H9 (cell line): Measurements from ENCODE around the gene GRB14. TPM values are rescaled to one million over a fixed set of nuclear protein-coding genes. Genes with fewer than 3 reads are reported as not detected.

ENCODE experiments used
- DNase-seq: peaks from one replicate; pipeline ENCODE4 v3.0.0-alpha.2; 2017
- H2AFZ ChIP-seq: one replicate; pipeline ENCODE4 v1.6.1; 2013; ENCODE audit warnings: mild to moderate bottlenecking, low read length, control low read depth, moderate library complexity
- H2AK5ac ChIP-seq: 2 replicates; pipeline ENCODE4 v1.6.1; 2013; ENCODE audit warnings: low read length, control low read depth, mixed read lengths; ENCODE audit not compliant: insufficient read length
- H2BK120ac ChIP-seq: one replicate; pipeline ENCODE4 v1.6.1; 2013; ENCODE audit warnings: low read depth, mild to moderate bottlenecking, low read length, control low read depth, inconsistent platforms; ENCODE audit not compliant: poor library complexity, severe bottlenecking
- H2BK12ac ChIP-seq: 2 replicates; pipeline ENCODE4 v1.6.1; 2013; ENCODE audit warnings: low read length, control low read depth, mixed read lengths, low read depth; ENCODE audit not compliant: insufficient read length
- H2BK15ac ChIP-seq: 2 replicates; pipeline ENCODE4 v1.6.1; 2013; ENCODE audit warnings: low read depth, low read length, control low read depth
- H2BK20ac ChIP-seq: one replicate; pipeline ENCODE4 v1.6.1; 2013; ENCODE audit warnings: low read depth, mild to moderate bottlenecking, low read length, control low read depth, inconsistent platforms; ENCODE audit not compliant: poor library complexity, severe bottlenecking
- H2BK5ac ChIP-seq: 2 replicates; pipeline ENCODE4 v1.6.1; 2013; ENCODE audit warnings: low read length, control low read depth, mixed read lengths; ENCODE audit not compliant: insufficient read length
- H3K14ac ChIP-seq: 2 replicates; pipeline ENCODE4 v1.6.1; 2013; ENCODE audit warnings: low read length, control low read depth; ENCODE audit not compliant: insufficient read depth
- H3K18ac ChIP-seq: 2 replicates; pipeline ENCODE4 v1.6.1; 2013; ENCODE audit warnings: low read depth, mild to moderate bottlenecking, mixed read lengths, low read length, control low read depth; ENCODE audit not compliant: insufficient read length
- H3K23ac ChIP-seq: 2 replicates; pipeline ENCODE4 v1.6.1; 2013; ENCODE audit warnings: low read length, control low read depth, mixed read lengths, low read depth; ENCODE audit not compliant: insufficient read length
- H3K23me2 ChIP-seq: 2 replicates; pipeline ENCODE4 v1.6.1; 2013; ENCODE audit warnings: low read depth, mild to moderate bottlenecking, mixed read lengths, low read length, control low read depth; ENCODE audit not compliant: insufficient read length, poor library complexity, severe bottlenecking
- H3K27ac ChIP-seq: 2 replicates; pipeline ENCODE4 v1.5.1; 2013; ENCODE audit warnings: low read length, control low read depth, mixed read lengths, low read depth; ENCODE audit not compliant: insufficient read length
- H3K27me3 ChIP-seq: 2 replicates; pipeline ENCODE4 v1.6.1; 2013; ENCODE audit warnings: low read length, control low read depth, inconsistent platforms; ENCODE audit not compliant: insufficient read depth
- H3K4ac ChIP-seq: 2 replicates; pipeline ENCODE4 v1.6.1; 2013; ENCODE audit warnings: low read depth, mild to moderate bottlenecking, control low read depth, inconsistent platforms, low read length, moderate library complexity
- H3K4me1 ChIP-seq: 2 replicates; pipeline ENCODE4 v1.6.1; 2013; ENCODE audit warnings: low read length, control low read depth, inconsistent platforms; ENCODE audit not compliant: insufficient read depth
- H3K4me2 ChIP-seq: 2 replicates; pipeline ENCODE4 v1.6.1; 2013; ENCODE audit warnings: low read length, control low read depth, mixed read lengths; ENCODE audit not compliant: insufficient read length, insufficient read depth
- H3K56ac ChIP-seq: 2 replicates; pipeline ENCODE4 v1.6.1; 2013; ENCODE audit warnings: low read depth, mild to moderate bottlenecking, mixed read lengths, low read length, control low read depth; ENCODE audit not compliant: insufficient read length
- H3K79me1 ChIP-seq: 2 replicates; pipeline ENCODE4 v1.6.1; 2013; ENCODE audit warnings: low read depth, mild to moderate bottlenecking, moderate library complexity, low read length, control low read depth, inconsistent platforms; ENCODE audit not compliant: insufficient read depth, poor library complexity, severe bottlenecking
- H3K79me2 ChIP-seq: 2 replicates; pipeline ENCODE4 v1.6.1; 2013; ENCODE audit warnings: low read length, control low read depth, inconsistent platforms; ENCODE audit not compliant: insufficient read depth
- H3K9ac ChIP-seq: 2 replicates; pipeline ENCODE4 v1.6.1; 2013; ENCODE audit warnings: low read length, control low read depth, mixed read lengths; ENCODE audit not compliant: insufficient read length; ENCODE audit errors: extremely low read depth
- H3K9me3 ChIP-seq: one replicate; pipeline ENCODE4 v1.6.1; 2013; ENCODE audit warnings: low read depth, low read length, inconsistent platforms; ENCODE audit not compliant: control insufficient read depth
- H3T11ph ChIP-seq: one replicate; pipeline ENCODE4 v1.6.1; 2013; ENCODE audit warnings: mild to moderate bottlenecking, low read length, control low read depth, inconsistent platforms
- H4K20me1 ChIP-seq: one replicate; pipeline ENCODE4 v1.6.1; 2013; ENCODE audit not compliant: control insufficient read depth, insufficient read length, insufficient read depth
- H4K5ac ChIP-seq: 2 replicates; pipeline ENCODE4 v1.6.1; 2013; ENCODE audit warnings: low read depth, mild to moderate bottlenecking, mixed read lengths, low read length, control low read depth; ENCODE audit not compliant: insufficient read length
- H4K8ac ChIP-seq: replicated peaks from 2 replicates; pipeline ENCODE4 v1.6.1; 2013; ENCODE audit warnings: low read length, control low read depth, mixed read lengths, low read depth; ENCODE audit not compliant: insufficient read length
- H4K91ac ChIP-seq: 2 replicates; pipeline ENCODE4 v1.6.1; 2013; ENCODE audit warnings: low read depth, mild to moderate bottlenecking, moderate library complexity, mixed read lengths, low read length, control low read depth; ENCODE audit not compliant: insufficient read length
- H3K27ac Mint-ChIP-seq, 3 experiments: 2 replicates in 2 of 3; 3 replicates in 1 of 3; pipeline ENCODE4 v1.8.0; 2020 to 2021; ENCODE audit warnings: mixed read lengths in 3 of 3, mild to moderate bottlenecking in 1 of 3, moderate library complexity in 1 of 3
- H3K27me3 Mint-ChIP-seq: 2 replicates; pipeline ENCODE4 v1.8.0; 2021; ENCODE audit warnings: low read depth, mild to moderate bottlenecking, moderate library complexity, mixed read lengths
- H3K36me3 Mint-ChIP-seq, 3 experiments: 2 replicates in 2 of 3; 3 replicates in 1 of 3; pipeline ENCODE4 v1.8.0; 2020 to 2021; ENCODE audit warnings: low read depth in 3 of 3, mixed read lengths in 3 of 3; ENCODE audit not compliant: insufficient read depth in 1 of 3
- H3K4me1 Mint-ChIP-seq, 2 experiments: 2 replicates each; pipeline ENCODE4 v1.8.0; 2020; ENCODE audit warnings: mixed read lengths in 2 of 2
- H3K4me3 Mint-ChIP-seq, 2 experiments: 2 replicates in 1 of 2; 3 replicates in 1 of 2; pipeline ENCODE4 v1.8.0; 2020 to 2021; ENCODE audit warnings: mild to moderate bottlenecking in 2 of 2, mixed read lengths in 2 of 2, moderate library complexity in 1 of 2
- H3K9me3 Mint-ChIP-seq, 2 experiments: 2 replicates in 1 of 2; 3 replicates in 1 of 2; pipeline ENCODE4 v1.8.0; 2020; ENCODE audit warnings: mild to moderate bottlenecking in 2 of 2, mixed read lengths in 2 of 2, moderate library complexity in 1 of 2
- CTCF ChIP-seq: fragments of 200-600 bp; sonication (generic); conservative IDR thresholded peaks from 3 replicates; pipeline ENCODE4 v1.8.0; 2021; ENCODE audit warnings: antibody characterized with exemption, mild to moderate bottlenecking
- WGBS: extraction: QIAGEN DNeasy Blood & Tissue Kit; methylation state at CpG from one replicate; pipeline ENCODE4 v1.1.7; 2013; ENCODE audit warnings: missing lambda C conversion rate, low lambda C conversion rate, mixed read lengths; ENCODE audit not compliant: insufficient read length; ENCODE audit errors: extremely low coverage; 5-methylcytosine and 5-hydroxymethylcytosine counted together
- total RNA-seq: library from RNA; stranded (reverse); gene quantifications from 2 replicates; pipeline ENCODE4 v1.2.1, GENCODE V29; 2021

The GRB14 gene
- total RNA-seq, 1 experiment from 2014 or later, result 7.6 TPM

GRCh38 chr2:164509137-164509877 lies 112.0 kb downstream of the GRB14 start:
- H2BK120ac ChIP-seq, result no peak overlapping the region
- Mint-ChIP-seq H3K4me1 (peaks cover 9 to 12% of the 10 kb centered on the region in 2 experiments), H3K27ac (peak overlapping the region in 2 of 3 experiments; percentile 11 to 81; a peak in 3 of 7 replicates), H3K4me3 (no peak overlapping the region), H3K36me3 (no peaks in the 10 kb centered on the region), H3K27me3 (no peaks in the 10 kb centered on the region), H3K9me3 (no peaks in the 10 kb centered on the region)
- no peaks in the 10 kb centered on the region for H4K20me1 ChIP-seq
- H3K4me2 ChIP-seq, result no peak overlapping the region
- DNase-seq, result no peak
- H3K9me3 ChIP-seq, result no peaks in the 10 kb centered on the region
- no peaks in the 10 kb centered on the region for H3K23me2 ChIP-seq
- H2AK5ac ChIP-seq, result no peak overlapping the region
- no peak overlapping the region for H3K4ac ChIP-seq
- H3K56ac ChIP-seq, result no peak overlapping the region
- no peak overlapping the region for H2AFZ ChIP-seq
- H3K18ac ChIP-seq, result no peak overlapping the region
- no peak for TF ChIP-seq CTCF
- H2BK5ac ChIP-seq, result no peak overlapping the region
- H3K14ac ChIP-seq, result no peak overlapping the region
- no peaks in the 10 kb centered on the region for H3K27me3 ChIP-seq
- H3K79me2 ChIP-seq, result no peaks in the 10 kb centered on the region
- no peak overlapping the region for H2BK12ac ChIP-seq
- no peak overlapping the region for H4K8ac ChIP-seq
- H3K23ac ChIP-seq, result no peak overlapping the region
- no peak overlapping the region for H2BK15ac ChIP-seq
- no peak overlapping the region for H4K91ac ChIP-seq
- H2BK20ac ChIP-seq, result no peak overlapping the region
- no peak overlapping the region for H4K5ac ChIP-seq
- H3K79me1 ChIP-seq, result no peaks in the 10 kb centered on the region
- no peak overlapping the region for H3K9ac ChIP-seq
- WGBS, result no CpG with 5 or more reads among the region's 4 CpGs
- no peaks in the 10 kb centered on the region for H3K4me1 ChIP-seq
- H3T11ph ChIP-seq, result no peak overlapping the region
- no peak overlapping the region for H3K27ac ChIP-seq
